HepG2 (cell line): ENCODE measurements around the gene ARL3. TPM values are rescaled to one million over a fixed set of nuclear protein-coding genes. Genes with fewer than 3 reads are reported as not detected.
A peak's percentile ranks its signal among the peaks of the same experiment; 100 is the strongest.

ENCODE experiments used
- AGO2 ChIP-seq: fragments of 200-400 bp; formaldehyde crosslinking; optimal IDR thresholded peaks from 2 replicates; pipeline ENCODE3; 2017; ENCODE audit warnings: mild to moderate bottlenecking, low read depth, low read length, moderate library complexity
- EED ChIP-seq: sonication (generic); formaldehyde crosslinking; IDR thresholded peaks from 2 replicates; pipeline ENCODE4 v1.5.0; 2020; ENCODE audit warnings: mild to moderate bottlenecking, missing genetic modification reagents
- EP300 ChIP-seq, 3 experiments: sonication (generic) in 1 of 3; formaldehyde crosslinking in 1 of 3; IDR thresholded peaks; 2 replicates each; pipeline versions ENCODE4 v1.5.1 to v1.6.1; 2011 to 2020; ENCODE audit warnings: low read depth in 2 of 3, low read length in 2 of 3, borderline replicate concordance in 1 of 3, improper control_type of control experiment in 1 of 3, mild to moderate bottlenecking in 1 of 3, missing genetic modification reagents in 1 of 3, moderate library complexity in 1 of 3
- HNF4A ChIP-seq: sonication (generic); formaldehyde crosslinking; IDR thresholded peaks from 2 replicates; pipeline ENCODE4 v1.4.0; 2020; ENCODE audit warnings: missing genetic modification reagents
- POLR2A ChIP-seq, 2 experiments: IDR thresholded peaks; 2 replicates each; pipeline ENCODE4 v1.6.1; 2011; ENCODE audit warnings: low read depth in 2 of 2, low read length in 2 of 2, mild to moderate bottlenecking in 1 of 2, moderate library complexity in 1 of 2; ENCODE audit not compliant: insufficient read depth in 1 of 2
- POLR2AphosphoS5 ChIP-seq: IDR thresholded peaks from 2 replicates; pipeline ENCODE4 v1.6.1; 2012; ENCODE audit warnings: low read depth, low read length
- RBFOX2 ChIP-seq: fragments of 200-400 bp; formaldehyde crosslinking; IDR thresholded peaks from 2 replicates; pipeline ENCODE4 v1.6.1; 2017; ENCODE audit warnings: low read depth, mild to moderate bottlenecking, low read length
- SIX4 ChIP-seq: sonication (generic); formaldehyde crosslinking; IDR thresholded peaks from 2 replicates; pipeline ENCODE4 v1.4.0; 2020; ENCODE audit warnings: missing genetic modification reagents
- SKI ChIP-seq: fragments of 450-650 bp; IDR thresholded peaks from one replicate; pipeline ENCODE4 v1.6.1; 2018; ENCODE audit warnings: mild to moderate bottlenecking; ENCODE audit not compliant: partially characterized antibody
- ZBTB7A ChIP-seq: sonication (generic); formaldehyde crosslinking; IDR thresholded peaks from 2 replicates; pipeline ENCODE4 v1.8.0; 2022; ENCODE audit warnings: mild to moderate bottlenecking, missing genetic modification reagents
- ZFY ChIP-seq: sonication (generic); formaldehyde crosslinking; IDR thresholded peaks from 2 replicates; pipeline ENCODE4 v1.4.0; 2020; ENCODE audit warnings: missing genetic modification reagents
- ZNF674 ChIP-seq: sonication (generic); formaldehyde crosslinking; IDR thresholded peaks from 2 replicates; pipeline ENCODE4 v1.5.0; 2020; ENCODE audit warnings: low read depth, mild to moderate bottlenecking, missing genetic modification reagents
- ZNF768 ChIP-seq: sonication (generic); formaldehyde crosslinking; IDR thresholded peaks from 2 replicates; pipeline ENCODE4 v1.4.0; 2020; ENCODE audit warnings: missing genetic modification reagents
- polyA plus RNA-seq, 8 experiments: library from polyadenylated mRNA; depleted of rRNA in 3 of 8; stranded (reverse) in 7 of 8; unstranded in 1 of 8; fragments of >200 nt; fragmentation: Illumina TruSeq in 4 of 8; extraction: Trizol in 4 of 8; gene quantifications; 2 replicates each; pipeline versions ENCODE4 v1.2.1 to v1.2.3, GENCODE V29; 2011 to 2016; ENCODE audit warnings: low read depth in 4 of 8, missing spikeins in 1 of 8, mixed read lengths in 1 of 8; ENCODE audit not compliant: insufficient read depth in 1 of 8
- total RNA-seq, 5 experiments: library from RNA; depleted of rRNA; stranded (reverse); fragments of >200 nt; fragmentation: Illumina TruSeq; extraction: Trizol; gene quantifications; 2 replicates each; pipeline ENCODE4 v1.2.3, GENCODE V29; 2016; ENCODE audit warnings: low read depth in 1 of 5
- TF ChIP-seq, protein P1 (sequence below): fragments of 450-650 bp; IDR thresholded peaks from 2 replicates; pipeline ENCODE4 v1.6.1; 2017; ENCODE audit warnings: mild to moderate bottlenecking
- TF ChIP-seq, protein P2 (sequence below): sonication (generic); formaldehyde crosslinking; conservative IDR thresholded peaks from 2 replicates; pipeline ENCODE4 v1.8.1; 2023; ENCODE audit warnings: missing genetic modification reagents
- TF ChIP-seq, protein P3 (sequence below): IDR thresholded peaks from 2 replicates; pipeline ENCODE4 v1.6.1; 2016; ENCODE audit warnings: missing genetic modification reagents, missing compliant biosample characterization
- TF ChIP-seq, protein P4 (sequence below): sonication (generic); formaldehyde crosslinking; IDR thresholded peaks from 2 replicates; pipeline ENCODE4 v1.5.0; 2020; ENCODE audit warnings: missing genetic modification reagents
- TF ChIP-seq, protein P5 (sequence below): sonication (generic); formaldehyde crosslinking; IDR thresholded peaks from 2 replicates; pipeline ENCODE4 v1.4.0; 2020; ENCODE audit warnings: mild to moderate bottlenecking, missing genetic modification reagents
- TF ChIP-seq, protein P6 (sequence below): sonication (generic); formaldehyde crosslinking; IDR thresholded peaks from 2 replicates; pipeline ENCODE4 v1.5.0; 2020; ENCODE audit warnings: missing genetic modification reagents

Gene ARL3
- total and polyA plus RNA-seq, 2 of the 13 experiments (the other 11 are each of a cell fraction or from before 2014, with no cell fraction given) = 5.2 to 6.6 TPM

DNA sequence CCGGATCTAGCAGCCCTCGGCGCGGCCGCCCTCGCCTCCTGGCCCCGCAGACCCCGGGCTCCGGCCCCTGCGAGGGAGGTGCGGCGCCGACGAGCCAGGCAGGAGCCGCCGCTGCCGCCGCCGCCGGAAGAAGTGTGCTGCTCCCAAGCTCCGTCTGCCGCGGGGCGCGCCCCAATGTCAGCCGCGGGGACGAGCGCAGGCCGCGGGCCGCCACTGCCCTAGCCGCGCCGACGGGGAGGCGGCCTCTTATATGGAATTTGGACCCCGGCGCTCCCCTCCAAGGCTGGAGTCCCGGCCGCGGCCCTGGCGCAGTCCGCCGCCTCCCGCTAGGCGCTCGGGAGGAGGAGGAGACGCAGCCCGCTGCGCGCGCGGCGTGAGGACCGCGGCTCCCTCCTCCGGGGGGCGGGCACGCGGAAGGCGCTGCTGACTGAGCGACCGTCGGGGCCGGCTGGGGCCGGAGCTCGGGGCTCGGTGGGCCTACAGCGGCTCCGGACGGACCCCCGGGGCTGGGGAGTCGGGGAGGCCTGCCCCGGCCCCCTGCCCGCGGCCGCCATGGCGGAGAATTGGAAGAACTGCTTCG is 70.0 kb downstream of the ARL3 start, which contains the start of gene TRIM8 (continued):
- TF ChIP-seq EP300 (IDR thresholded peaks at IDR 0.05; ENCODE audit: low read depth in 2 of 2, low read length in 2 of 2) (0 out of 4 replicates have a peak, but pooled peaks of 1 of the 2 experiments have one; percentile 16), EP300 (CRISPR knock-in tag; IDR thresholded peaks at IDR 0.05; ENCODE audit: borderline replicate concordance) (no peak), RBFOX2 (peak; percentile 76), AGO2 (peak; percentile 79), ZFY (peak; percentile 33; the same call in 1 of the 2 replicates), HNF4A (CRISPR knock-in tag) (peak; percentile 52; the same call in 1 of the 2 replicates), ZBTB7A (CRISPR knock-in tag) (0 out of 2 replicates have a peak, but pooled peaks have one; percentile 12), SKI (peak; percentile 70), ZNF768 (peak; percentile 44; the same call in 1 of the 2 replicates), POLR2A (IDR thresholded peaks at IDR 0.05; ENCODE audit: insufficient read depth in 1 of 2, low read depth in 2 of 2, low read length in 2 of 2) (0 out of 4 replicates have a peak, but pooled peaks of 1 of the 2 experiments have one; percentile 15), ZNF674 (CRISPR knock-in tag) (no peak), SIX4 (CRISPR knock-in tag) (no peak), POLR2AphosphoS5 (peak; percentile 35; the same call in 1 of the 2 replicates), EED (CRISPR knock-in tag) (no peak)
- TF ChIP-seq, protein P1, sequence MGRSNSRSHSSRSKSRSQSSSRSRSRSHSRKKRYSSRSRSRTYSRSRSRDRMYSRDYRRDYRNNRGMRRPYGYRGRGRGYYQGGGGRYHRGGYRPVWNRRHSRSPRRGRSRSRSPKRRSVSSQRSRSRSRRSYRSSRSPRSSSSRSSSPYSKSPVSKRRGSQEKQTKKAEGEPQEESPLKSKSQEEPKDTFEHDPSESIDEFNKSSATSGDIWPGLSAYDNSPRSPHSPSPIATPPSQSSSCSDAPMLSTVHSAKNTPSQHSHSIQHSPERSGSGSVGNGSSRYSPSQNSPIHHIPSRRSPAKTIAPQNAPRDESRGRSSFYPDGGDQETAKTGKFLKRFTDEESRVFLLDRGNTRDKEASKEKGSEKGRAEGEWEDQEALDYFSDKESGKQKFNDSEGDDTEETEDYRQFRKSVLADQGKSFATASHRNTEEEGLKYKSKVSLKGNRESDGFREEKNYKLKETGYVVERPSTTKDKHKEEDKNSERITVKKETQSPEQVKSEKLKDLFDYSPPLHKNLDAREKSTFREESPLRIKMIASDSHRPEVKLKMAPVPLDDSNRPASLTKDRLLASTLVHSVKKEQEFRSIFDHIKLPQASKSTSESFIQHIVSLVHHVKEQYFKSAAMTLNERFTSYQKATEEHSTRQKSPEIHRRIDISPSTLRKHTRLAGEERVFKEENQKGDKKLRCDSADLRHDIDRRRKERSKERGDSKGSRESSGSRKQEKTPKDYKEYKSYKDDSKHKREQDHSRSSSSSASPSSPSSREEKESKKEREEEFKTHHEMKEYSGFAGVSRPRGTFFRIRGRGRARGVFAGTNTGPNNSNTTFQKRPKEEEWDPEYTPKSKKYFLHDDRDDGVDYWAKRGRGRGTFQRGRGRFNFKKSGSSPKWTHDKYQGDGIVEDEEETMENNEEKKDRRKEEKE = no peak
- TF ChIP-seq, protein P2, sequence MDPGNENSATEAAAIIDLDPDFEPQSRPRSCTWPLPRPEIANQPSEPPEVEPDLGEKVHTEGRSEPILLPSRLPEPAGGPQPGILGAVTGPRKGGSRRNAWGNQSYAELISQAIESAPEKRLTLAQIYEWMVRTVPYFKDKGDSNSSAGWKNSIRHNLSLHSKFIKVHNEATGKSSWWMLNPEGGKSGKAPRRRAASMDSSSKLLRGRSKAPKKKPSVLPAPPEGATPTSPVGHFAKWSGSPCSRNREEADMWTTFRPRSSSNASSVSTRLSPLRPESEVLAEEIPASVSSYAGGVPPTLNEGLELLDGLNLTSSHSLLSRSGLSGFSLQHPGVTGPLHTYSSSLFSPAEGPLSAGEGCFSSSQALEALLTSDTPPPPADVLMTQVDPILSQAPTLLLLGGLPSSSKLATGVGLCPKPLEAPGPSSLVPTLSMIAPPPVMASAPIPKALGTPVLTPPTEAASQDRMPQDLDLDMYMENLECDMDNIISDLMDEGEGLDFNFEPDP (CRISPR knock-in tag) = 0 out of 2 replicates have a peak, but pooled peaks have one; percentile 14
- TF ChIP-seq, protein P3, sequence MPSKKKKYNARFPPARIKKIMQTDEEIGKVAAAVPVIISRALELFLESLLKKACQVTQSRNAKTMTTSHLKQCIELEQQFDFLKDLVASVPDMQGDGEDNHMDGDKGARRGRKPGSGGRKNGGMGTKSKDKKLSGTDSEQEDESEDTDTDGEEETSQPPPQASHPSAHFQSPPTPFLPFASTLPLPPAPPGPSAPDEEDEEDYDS = no peak
- TF ChIP-seq, protein P4, sequence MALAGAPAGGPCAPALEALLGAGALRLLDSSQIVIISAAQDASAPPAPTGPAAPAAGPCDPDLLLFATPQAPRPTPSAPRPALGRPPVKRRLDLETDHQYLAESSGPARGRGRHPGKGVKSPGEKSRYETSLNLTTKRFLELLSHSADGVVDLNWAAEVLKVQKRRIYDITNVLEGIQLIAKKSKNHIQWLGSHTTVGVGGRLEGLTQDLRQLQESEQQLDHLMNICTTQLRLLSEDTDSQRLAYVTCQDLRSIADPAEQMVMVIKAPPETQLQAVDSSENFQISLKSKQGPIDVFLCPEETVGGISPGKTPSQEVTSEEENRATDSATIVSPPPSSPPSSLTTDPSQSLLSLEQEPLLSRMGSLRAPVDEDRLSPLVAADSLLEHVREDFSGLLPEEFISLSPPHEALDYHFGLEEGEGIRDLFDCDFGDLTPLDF (CRISPR knock-in tag) = no peak
- TF ChIP-seq, protein P5, sequence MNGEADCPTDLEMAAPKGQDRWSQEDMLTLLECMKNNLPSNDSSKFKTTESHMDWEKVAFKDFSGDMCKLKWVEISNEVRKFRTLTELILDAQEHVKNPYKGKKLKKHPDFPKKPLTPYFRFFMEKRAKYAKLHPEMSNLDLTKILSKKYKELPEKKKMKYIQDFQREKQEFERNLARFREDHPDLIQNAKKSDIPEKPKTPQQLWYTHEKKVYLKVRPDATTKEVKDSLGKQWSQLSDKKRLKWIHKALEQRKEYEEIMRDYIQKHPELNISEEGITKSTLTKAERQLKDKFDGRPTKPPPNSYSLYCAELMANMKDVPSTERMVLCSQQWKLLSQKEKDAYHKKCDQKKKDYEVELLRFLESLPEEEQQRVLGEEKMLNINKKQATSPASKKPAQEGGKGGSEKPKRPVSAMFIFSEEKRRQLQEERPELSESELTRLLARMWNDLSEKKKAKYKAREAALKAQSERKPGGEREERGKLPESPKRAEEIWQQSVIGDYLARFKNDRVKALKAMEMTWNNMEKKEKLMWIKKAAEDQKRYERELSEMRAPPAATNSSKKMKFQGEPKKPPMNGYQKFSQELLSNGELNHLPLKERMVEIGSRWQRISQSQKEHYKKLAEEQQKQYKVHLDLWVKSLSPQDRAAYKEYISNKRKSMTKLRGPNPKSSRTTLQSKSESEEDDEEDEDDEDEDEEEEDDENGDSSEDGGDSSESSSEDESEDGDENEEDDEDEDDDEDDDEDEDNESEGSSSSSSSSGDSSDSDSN (CRISPR knock-in tag) = peak; percentile 66; the same call in 1 of the 2 replicates
- TF ChIP-seq, protein P6, sequence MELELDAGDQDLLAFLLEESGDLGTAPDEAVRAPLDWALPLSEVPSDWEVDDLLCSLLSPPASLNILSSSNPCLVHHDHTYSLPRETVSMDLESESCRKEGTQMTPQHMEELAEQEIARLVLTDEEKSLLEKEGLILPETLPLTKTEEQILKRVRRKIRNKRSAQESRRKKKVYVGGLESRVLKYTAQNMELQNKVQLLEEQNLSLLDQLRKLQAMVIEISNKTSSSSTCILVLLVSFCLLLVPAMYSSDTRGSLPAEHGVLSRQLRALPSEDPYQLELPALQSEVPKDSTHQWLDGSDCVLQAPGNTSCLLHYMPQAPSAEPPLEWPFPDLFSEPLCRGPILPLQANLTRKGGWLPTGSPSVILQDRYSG = no peak
